HG03558 (cell line): Measurements from ENCODE around the gene KNOP1.
"Not testable (repeated sequence)": the region's sequence is repeated elsewhere in the genome, so short reads cannot be mapped to it uniquely, and the experiment has no call there.

ENCODE experiments used
- ATAC-seq: cut with Tn5 transposase; IDR thresholded peaks from one replicate; pipeline ENCODE4 v1.9.1; 2021; ENCODE audit warnings: moderate number of reproducible peaks; ENCODE audit not compliant: unreplicated experiment; ENCODE audit errors: extremely low read depth

Gene KNOP1

GRCh38 chr16:19688396-19689024, 29.5 kb downstream of the KNOP1 start:
- ATAC-seq = no peak

GRCh38 chr16:19687279-19687678, 30.7 kb downstream of the KNOP1 start:
- ATAC-seq = no peak

GRCh38 chr16:19685176-19685575, 32.9 kb downstream of the KNOP1 start:
- no peak for ATAC-seq

- no peak for ATAC-seq
These were observed 34.4 kb downstream of the KNOP1 start for GRCh38 chr16:19683453-19684236.

GRCh38 chr16:19681637-19682036, 36.4 kb downstream of the KNOP1 start:
- no peak for ATAC-seq

GRCh38 chr16:19680881-19681340, 37.1 kb downstream of the KNOP1 start:
- ATAC-seq = no peak

- ATAC-seq = not testable (repeated sequence)
These were observed 38.7 kb downstream of the KNOP1 start for GRCh38 chr16:19679281-19679680.

- no peak for ATAC-seq
These were observed 39.2 kb downstream of the KNOP1 start for GRCh38 chr16:19678804-19679203.

GRCh38 chr16:19677402-19677801, 40.6 kb downstream of the KNOP1 start:
- no peak for ATAC-seq

- no peak for ATAC-seq
These were observed 43.5 kb downstream of the KNOP1 start for GRCh38 chr16:19674485-19674884.

GRCh38 chr16:19672378-19672777, 45.6 kb downstream of the KNOP1 start:
- ATAC-seq = no peak

- ATAC-seq = no peak
These were observed 51.5 kb downstream of the KNOP1 start for GRCh38 chr16:19666477-19666876.

- ATAC-seq = not testable (repeated sequence)
These were observed 52.7 kb downstream of the KNOP1 start for GRCh38 chr16:19665313-19665712.

GRCh38 chr16:19664166-19664565, 53.9 kb downstream of the KNOP1 start:
- no peak for ATAC-seq

GRCh38 chr16:19662351-19662750, 55.7 kb downstream of the KNOP1 start:
- no peak for ATAC-seq

GRCh38 chr16:19660432-19660831, 57.6 kb downstream of the KNOP1 start:
- ATAC-seq = no peak

GRCh38 chr16:19659554-19659953, 58.5 kb downstream of the KNOP1 start:
- ATAC-seq = no peak

- ATAC-seq = no peak
These were observed 60.2 kb downstream of the KNOP1 start for GRCh38 chr16:19657831-19658230.

- no peak for ATAC-seq
These were observed 62.7 kb downstream of the KNOP1 start for GRCh38 chr16:19655242-19655777.

- ATAC-seq = no peak
These were observed 63.9 kb downstream of the KNOP1 start for GRCh38 chr16:19654147-19654546.
